HEK293 (cell line): ENCODE results near the gene CSF2.

Source experiments
- BCL11A ChIP-seq: fragments of 450-650 bp; formaldehyde crosslinking; IDR thresholded peaks from 2 replicates; pipeline ENCODE4 v1.5.1; 2016; ENCODE audit warnings: low read depth, missing biosample characterization, missing genetic modification characterization
- CTCF ChIP-seq: fragments of 450-650 bp; formaldehyde crosslinking; IDR thresholded peaks from 2 replicates; pipeline ENCODE4 v1.5.1; 2016; ENCODE audit warnings: missing biosample characterization, missing genetic modification characterization
- MYNN ChIP-seq: fragments of 450-650 bp; formaldehyde crosslinking; IDR thresholded peaks from 2 replicates; pipeline ENCODE4 v1.5.1; 2016; ENCODE audit warnings: missing biosample characterization, missing genetic modification characterization, borderline replicate concordance
- PBX3 ChIP-seq: sonication (generic); formaldehyde crosslinking; IDR thresholded peaks from 2 replicates; pipeline ENCODE4 v1.8.1; 2022; ENCODE audit warnings: mild to moderate bottlenecking, moderate library complexity, missing genetic modification reagents
- PRDM10 ChIP-seq: fragments of 450-650 bp; formaldehyde crosslinking; IDR thresholded peaks from 2 replicates; pipeline ENCODE4 v1.5.1; 2016; ENCODE audit warnings: missing biosample characterization, missing genetic modification characterization
- REST ChIP-seq: fragments of 450-650 bp; formaldehyde crosslinking; IDR thresholded peaks from 2 replicates; pipeline ENCODE4 v1.5.1; 2016; ENCODE audit warnings: missing biosample characterization, missing genetic modification characterization
- SALL2 ChIP-seq: fragments of 450-650 bp; formaldehyde crosslinking; IDR thresholded peaks from 2 replicates; pipeline ENCODE4 v1.5.0; 2017; ENCODE audit warnings: missing biosample characterization, mild to moderate bottlenecking, missing genetic modification characterization, borderline replicate concordance
- YY1 ChIP-seq: fragments of 450-650 bp; formaldehyde crosslinking; IDR thresholded peaks from 2 replicates; pipeline ENCODE4 v1.5.1; 2018; ENCODE audit warnings: missing biosample characterization, missing genetic modification characterization
- ZBTB17 ChIP-seq: fragments of 450-650 bp; formaldehyde crosslinking; IDR thresholded peaks from 2 replicates; pipeline ENCODE4 v1.5.1; 2016; ENCODE audit warnings: missing biosample characterization, missing genetic modification characterization
- ZFP41 ChIP-seq: fragments of 450-650 bp; formaldehyde crosslinking; IDR thresholded peaks from 2 replicates; pipeline ENCODE4 v1.5.1; 2016; ENCODE audit warnings: missing biosample characterization, missing genetic modification characterization, borderline replicate concordance
- ZFP69B ChIP-seq: fragments of 450-650 bp; formaldehyde crosslinking; IDR thresholded peaks from 2 replicates; pipeline ENCODE4 v1.5.1; 2016; ENCODE audit warnings: missing biosample characterization, missing genetic modification characterization
- ZNF114 ChIP-seq: fragments of 450-650 bp; formaldehyde crosslinking; IDR thresholded peaks from 2 replicates; pipeline ENCODE4 v1.5.0; 2017; ENCODE audit warnings: missing biosample characterization, missing genetic modification characterization
- ZNF350 ChIP-seq: fragments of 450-650 bp; formaldehyde crosslinking; IDR thresholded peaks from 2 replicates; pipeline ENCODE4 v1.5.0; 2017; ENCODE audit warnings: missing biosample characterization, mild to moderate bottlenecking, missing genetic modification characterization
- ZNF777 ChIP-seq: fragments of 450-650 bp; formaldehyde crosslinking; IDR thresholded peaks from 2 replicates; pipeline ENCODE4 v1.5.1; 2017; ENCODE audit warnings: missing biosample characterization, missing genetic modification characterization, borderline replicate concordance

GRCh38 chr5:132070460-132071337, 2.9 kb upstream of the CSF2 start:
- no peak for TF ChIP-seq BCL11A (tag by site-specific recombination)
- TF ChIP-seq CTCF (tag by site-specific recombination), result no peak
- TF ChIP-seq ZNF114 (tag by site-specific recombination), result no peak
- no peak for TF ChIP-seq PBX3
- no peak for TF ChIP-seq REST (tag by site-specific recombination)
- no peak for TF ChIP-seq ZFP41
- TF ChIP-seq ZBTB17 (tag by site-specific recombination), result no peak
- TF ChIP-seq MYNN (tag by site-specific recombination), result no peak
- TF ChIP-seq YY1 (tag by site-specific recombination), result no peak
- no peak for TF ChIP-seq ZFP69B (tag by site-specific recombination)
- no peak for TF ChIP-seq ZNF350
- TF ChIP-seq PRDM10 (tag by site-specific recombination), result no peak
- no peak for TF ChIP-seq SALL2 (tag by site-specific recombination)
- no peak for TF ChIP-seq ZNF777 (tag by site-specific recombination)
